Stomach (tissue), 9 donors: ENCODE measurements around the gene LRRC46. TPM values are rescaled to one million over a fixed set of nuclear protein-coding genes. Genes with fewer than 3 reads are reported as not detected.
A peak's percentile ranks its signal among the peaks of the same experiment; 100 is the strongest.

Experiments
- DNase-seq, 2 donors: peaks; one replicate each; pipeline versions ENCODE4 v3.0.0 to v3.0.0-alpha.2; 2013 to 2019
- H3K27ac ChIP-seq, 5 donors: fragments of 200-600 bp in 4 of 5; sonication (generic) in 4 of 5; one replicate each; pipeline ENCODE4 v1.5.1; 2013 to 2019; ENCODE audit warnings: mild to moderate bottlenecking in 1 of 5, moderate library complexity in 1 of 5
- H3K27me3 ChIP-seq, 3 donors: fragments of 200-600 bp; sonication (generic); one replicate each; pipeline ENCODE4 v1.5.1; 2017 to 2019; ENCODE audit warnings: mixed run types in 1 of 3
- H3K36me3 ChIP-seq, 4 donors: fragments of 200-600 bp; sonication (generic); 1 replicate in 3 of 4; 2 replicates in 1 of 4; pipeline ENCODE4 v1.5.1; 2016 to 2019
- H3K4me1 ChIP-seq, 4 donors: fragments of 200-600 bp; sonication (generic); one replicate each; pipeline ENCODE4 v1.5.1; 2016 to 2019
- H3K4me3 ChIP-seq, 4 donors: fragments of 200-600 bp; sonication (generic) in 3 of 4; one replicate each; pipeline ENCODE4 v1.5.1; 2016 to 2019; ENCODE audit warnings: mild to moderate bottlenecking in 1 of 4
- H3K9me3 ChIP-seq, 4 donors: fragments of 200-600 bp; sonication (generic); one replicate each; pipeline ENCODE4 v1.5.1; 2016 to 2019
- EP300 ChIP-seq: sonication (generic); formaldehyde crosslinking; IDR thresholded peaks from one replicate; pipeline ENCODE4 v1.6.1; 2017; ENCODE audit warnings: antibody characterized with exemption
- POLR2A ChIP-seq, 4 donors: fragments of 450-650 bp; IDR thresholded peaks; one replicate each; pipeline ENCODE4 v1.6.1; 2016; ENCODE audit warnings: antibody characterized with exemption in 4 of 4, control low read depth in 2 of 4, mild to moderate bottlenecking in 1 of 4, moderate library complexity in 1 of 4
- POLR2AphosphoS5 ChIP-seq, 3 donors: sonication (generic); formaldehyde crosslinking; IDR thresholded peaks; one replicate each; pipeline ENCODE4 v1.6.1; 2016; ENCODE audit warnings: antibody characterized with exemption in 3 of 3
- WGBS, 5 donors: extraction: QIAGEN DNeasy Blood & Tissue Kit in 3 of 5; methylation state at CpG; one replicate each; pipeline versions ENCODE4 v1.1.5 to v1.1.7; 2013 to 2018; 5-methylcytosine and 5-hydroxymethylcytosine counted together
- intact Hi-C: fragments of 100-400 bp; cut with DNase I; formaldehyde crosslinking; loops from one replicate; pipeline ENCODE4 v1.15.1; 2023; ENCODE audit warnings: low total_unique reads
- polyA plus RNA-seq, 3 donors: library from polyadenylated mRNA; stranded (reverse); fragments of 200-250 nt; gene quantifications; one replicate each; pipeline ENCODE4 v1.2.3, GENCODE V29; 2013
- total RNA-seq, 5 donors: library from RNA; depleted of rRNA; stranded (reverse); fragments of >200 nt; gene quantifications; one replicate each; pipeline versions ENCODE4 v1.1.0 to v1.2.3, GENCODE V29; 2014 to 2016
- TF ChIP-seq, protein P1 (sequence below), 7 experiments: fragments of 450-650 bp in 4 of 7; fragments of 200-600 bp in 3 of 7; sonication (generic) in 3 of 7; IDR thresholded peaks; one replicate each; pipeline ENCODE4 v1.5.1; 2016 to 2019; ENCODE audit warnings: antibody characterized with exemption in 7 of 7, control low read depth in 2 of 7, mild to moderate bottlenecking in 1 of 7
- donor health status: healthy with polysubstance abuse.
- donor health status: Bipolar disorder and iron deficiency.
- donor health status: healthy.

Gene LRRC46
- total and polyA plus RNA-seq, 8 donors, result 0.31 to 0.75 (median 0.48) TPM; not detected in 5

DNA sequence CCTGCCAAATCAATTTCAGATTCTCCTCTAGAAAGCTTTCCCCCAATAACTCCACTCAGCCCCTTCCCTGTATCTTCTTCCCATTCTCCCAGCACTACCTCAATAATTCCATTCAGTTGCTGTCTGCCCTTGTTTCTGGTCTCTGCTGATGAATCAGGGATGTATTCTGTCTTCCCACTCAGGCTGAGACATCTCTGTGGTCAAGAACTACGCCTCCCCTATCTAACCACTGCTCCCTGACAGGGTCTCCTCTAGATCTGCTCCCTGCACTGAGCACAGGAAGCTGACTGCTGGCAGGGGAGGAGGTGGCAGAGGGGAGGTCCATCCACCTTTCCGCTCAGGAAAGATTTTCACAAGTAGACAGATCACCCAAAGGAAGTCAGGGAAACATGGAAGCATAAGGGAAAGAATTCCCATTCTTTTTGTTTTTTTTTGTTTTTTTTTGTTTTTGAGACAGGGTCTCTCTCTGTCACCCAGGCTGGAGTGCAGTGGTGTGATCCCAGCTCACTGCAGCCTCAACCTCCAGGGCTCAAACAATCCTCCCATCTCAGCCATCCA, 47.6 kb downstream of the LRRC46 start:
- no peak for DNase-seq
- H3K4me3 ChIP-seq, result no peak overlapping the region
- peaks cover 5 to 71% (median 17%) of the 10 kb centered on the region in 3 donors for H3K27me3 ChIP-seq
- WGBS, 5 donors, result 59 to 78% (median 61%) methylated on average over 2 of the region's 2 CpGs
- TF ChIP-seq POLR2AphosphoS5 (IDR thresholded peaks at IDR 0.05) (no peak), POLR2A (IDR thresholded peaks at IDR 0.05) (no peak), EP300 (no peak)
- TF ChIP-seq, protein P1, sequence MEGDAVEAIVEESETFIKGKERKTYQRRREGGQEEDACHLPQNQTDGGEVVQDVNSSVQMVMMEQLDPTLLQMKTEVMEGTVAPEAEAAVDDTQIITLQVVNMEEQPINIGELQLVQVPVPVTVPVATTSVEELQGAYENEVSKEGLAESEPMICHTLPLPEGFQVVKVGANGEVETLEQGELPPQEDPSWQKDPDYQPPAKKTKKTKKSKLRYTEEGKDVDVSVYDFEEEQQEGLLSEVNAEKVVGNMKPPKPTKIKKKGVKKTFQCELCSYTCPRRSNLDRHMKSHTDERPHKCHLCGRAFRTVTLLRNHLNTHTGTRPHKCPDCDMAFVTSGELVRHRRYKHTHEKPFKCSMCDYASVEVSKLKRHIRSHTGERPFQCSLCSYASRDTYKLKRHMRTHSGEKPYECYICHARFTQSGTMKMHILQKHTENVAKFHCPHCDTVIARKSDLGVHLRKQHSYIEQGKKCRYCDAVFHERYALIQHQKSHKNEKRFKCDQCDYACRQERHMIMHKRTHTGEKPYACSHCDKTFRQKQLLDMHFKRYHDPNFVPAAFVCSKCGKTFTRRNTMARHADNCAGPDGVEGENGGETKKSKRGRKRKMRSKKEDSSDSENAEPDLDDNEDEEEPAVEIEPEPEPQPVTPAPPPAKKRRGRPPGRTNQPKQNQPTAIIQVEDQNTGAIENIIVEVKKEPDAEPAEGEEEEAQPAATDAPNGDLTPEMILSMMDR (IDR thresholded peaks at IDR 0.05), result no peak
- no peaks in the 10 kb centered on the region for H3K9me3 ChIP-seq
- intact Hi-C loops, result no loop called here
- H3K4me1 ChIP-seq, result peaks cover 0 to 20% (median 5%) of the 10 kb centered on the region in 4 donors
- H3K27ac ChIP-seq, result no peak overlapping the region
- H3K36me3 ChIP-seq, result no peaks in the 10 kb centered on the region

DNA sequence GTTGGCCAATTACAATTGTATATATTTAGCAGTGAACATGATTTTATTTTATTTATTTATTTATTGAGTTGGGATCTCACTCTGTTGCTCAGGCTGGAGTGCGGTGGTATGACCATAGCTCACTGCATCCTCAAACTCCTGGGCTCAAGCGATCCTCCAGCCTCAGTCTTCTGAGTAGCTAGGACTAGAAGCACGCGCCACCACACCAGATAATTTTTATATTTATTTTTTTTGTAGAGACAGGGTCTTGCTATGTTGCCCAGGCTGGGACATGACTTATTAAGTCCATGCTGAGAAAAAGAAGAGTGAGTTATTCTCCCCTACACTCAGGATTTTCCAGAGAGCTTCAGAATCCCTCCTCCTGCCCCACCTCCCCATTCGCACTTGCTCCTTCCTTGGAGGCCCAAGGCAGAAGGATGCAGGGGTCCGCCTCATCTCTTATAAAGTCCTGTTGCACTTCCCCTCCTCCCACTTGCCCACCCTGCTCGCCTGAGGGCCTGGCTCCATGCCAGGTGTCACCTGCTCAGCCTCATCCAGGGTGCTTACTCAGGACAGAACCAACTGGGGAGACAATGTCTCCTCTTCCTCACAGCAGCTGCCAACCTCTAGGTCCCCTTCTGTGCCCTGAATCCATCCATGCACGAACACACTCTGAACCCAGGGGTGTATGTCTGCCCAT, 48.4 kb downstream of the LRRC46 start:
- WGBS, 5 donors, result 79 to 87% (median 83%) methylated on average over 8 of the region's 8 CpGs
- Histone ChIP-seq H3K27me3 (peaks cover 0 to 66% (median 16%) of the 10 kb centered on the region in 3 donors), H3K4me3 (no peak overlapping the region), H3K9me3 (no peaks in the 10 kb centered on the region), H3K27ac (no peak overlapping the region), H3K36me3 (no peaks in the 10 kb centered on the region), H3K4me1 (peaks cover 0 to 28% (median 5%) of the 10 kb centered on the region in 4 donors)
- intact Hi-C loops, result loop anchor here (5.0 kb wide), 1 partner anchor 33 kb away; no protein-coding TSS in a partner anchor
- TF ChIP-seq POLR2A (IDR thresholded peaks at IDR 0.05) (no peak), POLR2AphosphoS5 (IDR thresholded peaks at IDR 0.05) (no peak), EP300 (no peak)
- TF ChIP-seq, protein P1 (IDR thresholded peaks at IDR 0.05), result no peak
- DNase-seq, result no peak

- Histone ChIP-seq H3K27me3 (peaks cover 0 to 45% (median 9%) of the 10 kb centered on the region in 3 donors), H3K4me3 (peak overlapping the region in 2 of 4 donors; percentile 20 to 27), H3K4me1 (peaks cover 0 to 34% (median 5%) of the 10 kb centered on the region in 4 donors), H3K27ac (peak overlapping the region in 2 of 5 donors; percentile 1 to 33), H3K36me3 (no peaks in the 10 kb centered on the region), H3K9me3 (no peaks in the 10 kb centered on the region)
- DNase-seq, result peak; percentile 46 to 59
- 34 to 46% (median 38%) methylated on average over 6 to 7 of the region's 7 CpGs for WGBS, 5 donors
- TF ChIP-seq POLR2A (IDR thresholded peaks at IDR 0.05), result no peak
- no peak for TF ChIP-seq POLR2AphosphoS5 (IDR thresholded peaks at IDR 0.05)
- TF ChIP-seq, protein P1 (IDR thresholded peaks at IDR 0.05), result no peak
- TF ChIP-seq EP300, result no peak
- intact Hi-C loops, result loop anchor here (5.0 kb wide), 1 partner anchor 35 kb away; no protein-coding TSS in a partner anchor
Observed at GRCh38 chr17:47882247-47882646, 50.8 kb downstream of the LRRC46 start.

- intact Hi-C loops, result loop anchor here (5.0 kb wide), 1 partner anchor 36 kb away; no protein-coding TSS in a partner anchor
- no peak for DNase-seq
- peak overlapping the region in 2 of 4 donors; percentile 20 to 27 for H3K4me3 ChIP-seq
- peaks cover 0 to 34% (median 5%) of the 10 kb centered on the region in 4 donors for H3K4me1 ChIP-seq
- peaks cover 0 to 38% (median 4%) of the 10 kb centered on the region in 3 donors for H3K27me3 ChIP-seq
- H3K36me3 ChIP-seq, result no peaks in the 10 kb centered on the region
- H3K9me3 ChIP-seq, result no peaks in the 10 kb centered on the region
- WGBS, 5 donors, result 82 to 90% (median 84%) methylated on average over 9 of the region's 9 CpGs
- H3K27ac ChIP-seq, result peak overlapping the region in 2 of 5 donors; percentile 1 to 33
- TF ChIP-seq POLR2AphosphoS5 (IDR thresholded peaks at IDR 0.05), result no peak
Observed at GRCh38 chr17:47882695-47883588, 51.5 kb downstream of the LRRC46 start.
